Liver (tissue), 9 donors: Measurements from ENCODE around the gene CUL5. TPM values are rescaled to one million over a fixed set of nuclear protein-coding genes. Genes with fewer than 3 reads are reported as not detected.
A peak's percentile ranks its signal among the peaks of the same experiment; 100 is the strongest.

Source experiments
- DNase-seq: peaks from one replicate; pipeline ENCODE4 v3.0.0-alpha.2; 2017; ENCODE audit warnings: low spot score
- H3K27ac ChIP-seq, 2 donors: one replicate each; pipeline ENCODE4 v1.7.0; 2013; ENCODE audit warnings: inconsistent platforms in 2 of 2, low read length in 2 of 2, control low read depth in 1 of 2, low read depth in 1 of 2, mild to moderate bottlenecking in 1 of 2
- H3K27me3 ChIP-seq, 4 donors: one replicate each; pipeline versions ENCODE4 v1.6.1 to v1.7.0; 2013; ENCODE audit warnings: low read length in 3 of 4, inconsistent platforms in 1 of 4, mild to moderate bottlenecking in 1 of 4, moderate library complexity in 1 of 4; ENCODE audit not compliant: control insufficient read depth in 4 of 4, insufficient read depth in 4 of 4
- H3K36me3 ChIP-seq, 4 donors: one replicate each; pipeline versions ENCODE4 v1.6.1 to v1.7.0; 2013; ENCODE audit warnings: low read length in 3 of 4, mild to moderate bottlenecking in 3 of 4, low read depth in 1 of 4, moderate library complexity in 1 of 4; ENCODE audit not compliant: control insufficient read depth in 4 of 4, insufficient read depth in 3 of 4
- H3K4me1 ChIP-seq, 4 donors: one replicate each; pipeline versions ENCODE4 v1.6.1 to v1.7.0; 2013; ENCODE audit warnings: low read length in 3 of 4, mild to moderate bottlenecking in 3 of 4, moderate library complexity in 1 of 4; ENCODE audit not compliant: control insufficient read depth in 4 of 4, insufficient read depth in 4 of 4
- H3K4me3 ChIP-seq, 3 donors: one replicate each; pipeline versions ENCODE4 v1.6.1 to v1.7.0; 2013; ENCODE audit warnings: low read length in 3 of 3, control low read depth in 1 of 3, low read depth in 1 of 3, mild to moderate bottlenecking in 1 of 3
- H3K9ac ChIP-seq, 2 donors: one replicate each; pipeline ENCODE4 v1.7.0; 2013; ENCODE audit warnings: low read length in 2 of 2, mild to moderate bottlenecking in 2 of 2, moderate library complexity in 2 of 2, control low read depth in 1 of 2, low read depth in 1 of 2
- H3K9me3 ChIP-seq, 4 donors: one replicate each; pipeline versions ENCODE4 v1.6.1 to v1.7.0; 2013; ENCODE audit warnings: low read length in 3 of 4; ENCODE audit not compliant: control insufficient read depth in 4 of 4
- ATF3 ChIP-seq: IDR thresholded peaks from 2 replicates; pipeline ENCODE4 v1.6.1; 2016; ENCODE audit warnings: antibody characterized with exemption
- CTCF ChIP-seq: fragments of 150-350 bp; IDR thresholded peaks from 2 replicates; pipeline ENCODE4 v1.5.1; 2017; ENCODE audit warnings: improper control_type of control experiment, low read depth, low read length; ENCODE audit not compliant: missing input control
- EGR1 ChIP-seq, 2 donors: IDR thresholded peaks; 2 replicates each; pipeline ENCODE4 v1.6.1; 2016 to 2018; ENCODE audit warnings: antibody characterized with exemption in 2 of 2, low read depth in 2 of 2
- FOXA1 ChIP-seq: IDR thresholded peaks from 2 replicates; pipeline ENCODE4 v1.6.1; 2016; ENCODE audit warnings: antibody characterized with exemption
- FOXA2 ChIP-seq: IDR thresholded peaks from 2 replicates; pipeline ENCODE4 v1.6.1; 2016; ENCODE audit warnings: antibody characterized with exemption
- GABPA ChIP-seq, 2 donors: IDR thresholded peaks in 1 of 2; conservative IDR thresholded peaks in 1 of 2; 2 replicates each; pipeline ENCODE4 v1.6.1; 2016; ENCODE audit warnings: antibody characterized with exemption in 2 of 2, mild to moderate bottlenecking in 1 of 2, moderate library complexity in 1 of 2
- HNF4A ChIP-seq, 2 donors: conservative IDR thresholded peaks; 2 replicates each; pipeline ENCODE4 v1.6.1; 2016; ENCODE audit warnings: antibody characterized with exemption in 2 of 2, mild to moderate bottlenecking in 2 of 2
- HNF4G ChIP-seq: IDR thresholded peaks from 2 replicates; pipeline ENCODE4 v1.6.1; 2016; ENCODE audit warnings: antibody characterized with exemption
- JUND ChIP-seq, 2 donors: IDR thresholded peaks; 2 replicates each; pipeline ENCODE4 v1.6.1; 2016; ENCODE audit warnings: antibody characterized with exemption in 2 of 2
- MAX ChIP-seq: IDR thresholded peaks from 2 replicates; pipeline ENCODE4 v1.6.1; 2016; ENCODE audit warnings: antibody characterized with exemption
- NR2F2 ChIP-seq: IDR thresholded peaks from 2 replicates; pipeline ENCODE4 v1.6.1; 2016; ENCODE audit warnings: antibody characterized with exemption
- RAD21 ChIP-seq, 2 donors: IDR thresholded peaks; 2 replicates each; pipeline ENCODE4 v1.6.1; 2016; ENCODE audit warnings: antibody characterized with exemption in 2 of 2, mild to moderate bottlenecking in 2 of 2
- REST ChIP-seq: IDR thresholded peaks from 2 replicates; pipeline ENCODE4 v1.6.1; 2016; ENCODE audit warnings: antibody characterized with exemption, mild to moderate bottlenecking
- RXRA ChIP-seq, 2 donors: IDR thresholded peaks; 2 replicates each; pipeline ENCODE4 v1.6.1; 2017 to 2018; ENCODE audit warnings: antibody characterized with exemption in 2 of 2, mild to moderate bottlenecking in 1 of 2
- SP1 ChIP-seq: IDR thresholded peaks from 2 replicates; pipeline ENCODE4 v1.6.1; 2018; ENCODE audit warnings: antibody characterized with exemption, mild to moderate bottlenecking
- TAF1 ChIP-seq: conservative IDR thresholded peaks from 2 replicates; pipeline ENCODE4 v1.6.1; 2016; ENCODE audit warnings: antibody characterized with exemption, mild to moderate bottlenecking
- YY1 ChIP-seq: IDR thresholded peaks from 2 replicates; pipeline ENCODE4 v1.6.1; 2016; ENCODE audit warnings: antibody characterized with exemption, mild to moderate bottlenecking
- ZBTB33 ChIP-seq: IDR thresholded peaks from 2 replicates; pipeline ENCODE4 v1.6.1; 2016; ENCODE audit warnings: antibody characterized with exemption
- WGBS: extraction: QIAGEN DNeasy Blood & Tissue Kit; methylation state at CpG from one replicate; pipeline ENCODE4 v1.1.7; 2013; 5-methylcytosine and 5-hydroxymethylcytosine counted together
- polyA plus RNA-seq, 2 donors: library from polyadenylated mRNA; stranded (reverse) in 1 of 2; unstranded in 1 of 2; fragments of 200-250 nt in 1 of 2; fragments of >200 nt in 1 of 2; fragmentation: Nextera tagmentation in 1 of 2; extraction: Ambion mirVana in 1 of 2; gene quantifications; one replicate each; pipeline versions ENCODE4 v1.2.1 to v1.2.3, GENCODE V29; 2013 to 2015
- total RNA-seq, 2 donors: library from RNA; depleted of rRNA; stranded (reverse); fragments of >200 nt; gene quantifications; one replicate each; pipeline ENCODE4 v1.2.3, GENCODE V29; 2014
- donor health status: healthy.
- donor health status: healthy.
- donor health status: healthy.
- donor health status: healthy.
- donor health status: healthy.

Gene CUL5
- 10 to 100 TPM; 14.5 to 21.1 TPM for total RNA-seq
- 10 to 100 TPM in 1 of 2 donors, 1 to 10 TPM in 1; 5.6 to 11.4 TPM for polyA plus RNA-seq

GRCh38 chr11:108008656-108009496 lies at the start of gene CUL5:
TSS of gene CUL5 (plus strand) at chr11:108008898. CDS start at chr11:108009349, 451 bp downstream.
- Histone ChIP-seq H3K27ac (peak within 1 kb of the TSS; percentile 88 to 93), H3K4me3 (peak within 1 kb of the TSS; percentile 71 to 84 (median 81)), H3K36me3 (no peaks in the 10 kb centered on the region), H3K4me1 (peaks cover 4 to 27% (median 20%) of the 10 kb centered on the region in 4 donors), H3K9me3 (no peaks in the 10 kb centered on the region), H3K9ac (peak within 1 kb of the TSS; percentile 83 to 85), H3K27me3 (no peaks in the 10 kb centered on the region)
- WGBS: under 1% methylated on average over 72 of the region's 72 CpGs
- TF ChIP-seq MAX (peak; percentile 49), YY1 (peak; percentile 96), HNF4A (conservative IDR thresholded peaks at IDR 0.05) (no peak), REST (peak; percentile 74), JUND (IDR thresholded peaks at IDR 0.05) (no peak), SP1 (peak; percentile 51), RAD21 (IDR thresholded peaks at IDR 0.05) (peak; percentile 81 to 89), NR2F2 (no peak), ATF3 (no peak), TAF1 (no peak), CTCF (peak; percentile 90), ZBTB33 (peak; percentile 99), HNF4G (no peak), FOXA1 (no peak), FOXA2 (no peak), GABPA (IDR thresholded peaks at IDR 0.05 in 1 of 2, conservative IDR thresholded peaks at IDR 0.05 in 1 of 2) (no peak), EGR1 (IDR thresholded peaks at IDR 0.05; ENCODE audit: low read depth in 2 of 2) (no peak), RXRA (IDR thresholded peaks at IDR 0.05) (peak in 1 of 2 donors; percentile 33)
- peak; percentile 93 for DNase-seq
